Dermis microvascular lymphatic vessel endothelial cell (primary cell): ENCODE results near the gene ACTN4. TPM values are rescaled to one million over a fixed set of nuclear protein-coding genes. Genes with fewer than 3 reads are reported as not detected.
"Not testable (repeated sequence)": the region's sequence is repeated elsewhere in the genome, so short reads cannot be mapped to it uniquely, and the experiment has no call there.

Experiments used
- DNase-seq, 2 donors: peaks; one replicate each; pipeline versions ENCODE4 v3.0.0 to v3.0.0-alpha.2; 2010; ENCODE audit warnings: low read depth in 2 of 2
- total RNA-seq: library from RNA; depleted of rRNA; stranded (reverse); fragments of >200 nt; gene quantifications from 2 replicates; pipeline ENCODE4 v1.2.1, GENCODE V29; 2014

ACTN4 gene
- 126 and 192 TPM in 2 replicates for total RNA-seq

- peak; percentile 88 to 97 for DNase-seq
Measured at GRCh38 chr19:38647368-38647965, at the start of gene ACTN4. ACTN4 (plus strand) TSS chr19:38647649; CDS start chr19:38647746, 97 bp downstream.

- DNase-seq = no peak
Measured at GRCh38 chr19:38599722-38600121, 47.7 kb upstream of the ACTN4 start.

DNA sequence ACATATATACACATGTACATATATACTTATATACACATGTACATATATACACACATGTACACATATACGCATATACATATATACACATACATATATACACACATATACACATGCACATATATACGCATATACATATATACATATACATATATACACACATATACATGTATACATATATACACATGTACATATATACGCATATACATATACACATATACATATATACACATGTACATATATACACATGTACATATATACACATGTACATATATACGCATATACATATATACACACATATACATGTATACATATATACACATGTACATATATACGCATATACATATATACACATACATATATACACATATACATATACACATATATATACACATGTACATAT is 44.6 kb upstream of the ACTN4 start:
- DNase-seq = not testable (repeated sequence)

GRCh38 chr19:38606131-38606530 is 41.3 kb upstream of the ACTN4 start:
- no peak for DNase-seq

- DNase-seq = no peak
Measured at GRCh38 chr19:38614289-38614688, 33.2 kb upstream of the ACTN4 start.

- DNase-seq = no peak
Measured at GRCh38 chr19:38615007-38615581, 32.4 kb upstream of the ACTN4 start.

DNA sequence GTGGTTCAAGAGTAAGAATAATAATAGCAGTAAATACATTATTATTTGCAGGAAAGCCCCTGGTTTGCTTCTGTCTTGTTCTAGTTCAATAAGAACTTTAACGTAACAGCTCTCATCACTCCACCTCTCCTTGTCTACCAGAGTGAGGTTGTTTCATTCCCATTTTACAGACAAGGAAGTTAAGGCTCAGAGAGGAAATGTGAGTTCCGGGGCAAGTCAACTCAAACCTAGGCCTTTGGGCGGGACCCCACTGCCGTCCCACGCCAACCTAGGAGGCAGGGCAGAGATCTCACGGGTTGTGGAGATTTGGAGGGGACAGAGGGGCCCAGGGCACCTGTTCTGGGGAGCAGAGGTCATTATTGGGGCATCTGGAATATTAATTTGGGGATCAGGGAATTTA is 31.2 kb upstream of the ACTN4 start:
- DNase-seq = no peak

GRCh38 chr19:38617283-38617763 is 30.1 kb upstream of the ACTN4 start:
- no peak for DNase-seq

DNA sequence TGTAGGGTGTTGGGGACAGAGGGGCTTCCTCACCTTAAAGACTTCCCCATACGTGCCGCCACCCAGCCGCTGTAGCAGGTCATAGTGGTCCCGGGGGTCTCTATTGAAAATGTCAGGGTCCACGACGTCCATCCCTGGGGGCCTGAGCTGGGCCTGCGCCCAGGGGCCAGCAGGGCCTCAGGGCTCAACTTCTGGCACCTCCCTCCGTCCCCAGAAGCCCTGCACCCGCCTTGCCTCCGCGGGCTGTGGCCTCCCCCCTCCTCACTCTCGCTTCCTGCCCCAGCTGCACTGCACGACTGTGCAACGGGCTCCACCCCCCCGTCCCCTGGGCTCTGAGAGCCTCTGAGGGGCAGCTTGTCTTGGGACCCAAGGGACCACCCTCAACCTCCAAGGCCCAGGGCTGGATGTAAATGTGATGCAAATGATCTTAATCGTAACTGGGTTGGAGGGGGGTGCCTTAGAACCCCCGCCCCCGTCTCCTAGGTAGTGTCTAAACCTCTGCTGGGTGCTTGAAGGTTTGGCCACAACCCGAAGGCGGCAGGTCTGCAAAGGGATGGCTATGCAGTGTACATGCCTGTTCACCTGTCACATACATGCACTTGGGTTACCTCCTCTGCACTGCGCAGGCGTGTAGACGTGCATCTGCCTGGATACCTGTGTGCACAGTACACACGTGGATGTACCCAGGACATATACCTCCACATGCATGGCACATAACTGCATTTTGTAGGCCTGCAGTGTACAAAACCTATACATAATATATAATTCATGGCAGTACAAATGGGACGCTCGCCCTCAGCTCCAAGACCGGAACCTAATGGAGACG is 29.5 kb upstream of the ACTN4 start, which contains the start of gene MAP4K1:
TSS of gene MAP4K1 (minus strand) at position 190 of the 826 bp plus-strand sequence. CDS start at position 132, 58 bp downstream.
- no peak for DNase-seq

DNA sequence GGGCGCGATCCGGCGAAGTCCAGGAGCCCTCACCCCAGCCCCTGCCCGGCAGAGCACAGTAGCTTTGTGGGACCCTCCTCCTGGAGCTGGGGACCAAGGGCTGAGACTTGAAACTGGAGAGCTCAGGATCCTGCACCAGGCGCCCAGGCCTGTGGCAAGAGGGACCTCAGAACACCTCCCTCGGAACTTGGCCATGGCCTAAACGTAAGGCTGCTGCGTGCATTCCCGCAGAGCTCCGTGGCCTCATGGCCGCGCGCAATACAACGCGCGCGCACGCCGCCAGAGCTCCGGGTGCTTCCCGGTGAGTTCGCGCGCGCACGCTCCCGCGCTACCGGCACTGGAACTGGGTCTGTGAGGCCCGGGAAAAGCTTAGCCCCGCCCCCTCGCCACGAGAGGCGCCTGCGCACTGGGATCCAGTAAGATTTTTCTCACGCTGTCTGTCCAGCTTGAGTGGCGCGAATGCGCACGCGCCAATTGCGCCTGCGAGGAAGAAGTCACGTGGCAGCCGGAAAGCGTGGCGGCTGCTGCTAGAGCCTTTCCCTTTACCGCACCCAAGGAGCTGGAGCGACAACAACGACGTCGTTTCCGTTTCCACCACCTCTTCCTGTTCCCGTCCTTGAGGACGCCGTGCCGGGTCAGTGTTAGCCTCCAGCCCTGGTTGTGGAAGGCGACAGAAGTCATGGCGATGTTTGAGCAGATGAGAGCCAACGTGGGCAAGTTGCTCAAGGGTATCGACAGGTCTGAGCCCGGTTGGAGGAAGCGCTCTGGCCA is 28.7 kb upstream of the ACTN4 start, which contains the start of gene EIF3K:
TSS of gene EIF3K (plus strand) at position 599 of the 771 bp plus-strand sequence. CDS start at position 680, 81 bp downstream.
- DNase-seq = peak; percentile 97 to 99

DNA sequence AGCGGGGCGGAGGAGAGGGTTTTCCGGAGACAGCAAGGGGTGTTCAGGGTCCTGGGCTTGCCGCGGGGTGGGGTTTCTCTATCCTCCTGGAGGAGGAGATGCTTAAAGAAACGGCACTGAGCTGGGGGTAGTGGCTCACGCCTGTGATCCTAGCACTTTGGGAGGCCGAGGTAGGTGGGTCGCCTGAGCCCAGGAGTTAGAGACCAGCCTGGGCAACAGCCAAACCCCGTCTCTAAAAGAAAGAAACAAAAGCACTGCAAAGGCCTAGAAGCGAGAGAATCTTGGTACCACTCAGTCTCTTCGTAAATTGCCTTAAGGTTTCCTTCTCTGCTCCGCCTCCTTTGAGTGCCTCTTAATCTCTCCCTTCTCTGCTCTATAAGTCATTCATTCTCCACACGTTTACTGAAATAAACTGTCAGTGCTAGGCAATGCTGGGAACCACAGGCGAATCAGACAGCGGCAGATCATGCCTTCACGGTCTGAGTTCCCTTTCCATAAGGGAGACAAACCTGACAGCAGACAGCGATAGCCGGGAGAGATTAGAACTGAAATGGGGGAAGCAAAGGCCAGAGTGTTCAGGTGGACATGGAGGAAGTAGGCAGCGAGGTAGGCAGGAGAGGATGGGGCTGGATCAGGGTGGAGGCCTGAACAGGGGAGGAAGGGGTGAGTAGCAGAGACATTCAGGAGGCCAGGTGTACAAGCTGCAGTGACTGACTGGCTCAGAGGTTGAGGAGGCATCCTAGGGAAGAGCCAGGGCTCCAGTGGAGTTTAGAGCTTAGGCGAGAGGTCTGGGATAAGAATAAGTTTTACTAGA is 27.9 kb upstream of the ACTN4 start:
- no peak for DNase-seq

GRCh38 chr19:38624822-38625221 is 22.6 kb upstream of the ACTN4 start:
- DNase-seq = no peak

- DNase-seq = no peak
Measured at GRCh38 chr19:38626401-38626800, 21.0 kb upstream of the ACTN4 start.

- DNase-seq = no peak
Measured at GRCh38 chr19:38629568-38629967, 17.9 kb upstream of the ACTN4 start.

DNA sequence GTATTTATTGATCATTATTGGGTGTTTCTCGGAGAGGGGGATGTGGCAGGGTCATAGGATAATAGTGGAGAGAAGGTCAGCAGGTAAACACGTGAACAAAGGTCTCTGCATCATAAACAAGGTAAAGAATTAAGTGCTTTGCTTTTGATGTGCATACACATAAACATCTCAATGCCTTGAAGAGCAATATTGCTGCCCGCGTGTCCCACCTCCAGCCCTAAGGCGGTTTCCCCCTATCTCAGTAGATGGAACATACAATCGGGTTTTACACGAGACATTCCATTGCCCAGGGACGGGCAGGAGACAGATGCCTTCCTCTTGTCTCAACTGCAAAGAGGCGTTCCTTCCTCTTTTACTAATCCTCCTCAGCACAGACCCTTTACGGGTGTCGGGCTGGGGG is 16.1 kb upstream of the ACTN4 start:
- not testable (repeated sequence) for DNase-seq

DNA sequence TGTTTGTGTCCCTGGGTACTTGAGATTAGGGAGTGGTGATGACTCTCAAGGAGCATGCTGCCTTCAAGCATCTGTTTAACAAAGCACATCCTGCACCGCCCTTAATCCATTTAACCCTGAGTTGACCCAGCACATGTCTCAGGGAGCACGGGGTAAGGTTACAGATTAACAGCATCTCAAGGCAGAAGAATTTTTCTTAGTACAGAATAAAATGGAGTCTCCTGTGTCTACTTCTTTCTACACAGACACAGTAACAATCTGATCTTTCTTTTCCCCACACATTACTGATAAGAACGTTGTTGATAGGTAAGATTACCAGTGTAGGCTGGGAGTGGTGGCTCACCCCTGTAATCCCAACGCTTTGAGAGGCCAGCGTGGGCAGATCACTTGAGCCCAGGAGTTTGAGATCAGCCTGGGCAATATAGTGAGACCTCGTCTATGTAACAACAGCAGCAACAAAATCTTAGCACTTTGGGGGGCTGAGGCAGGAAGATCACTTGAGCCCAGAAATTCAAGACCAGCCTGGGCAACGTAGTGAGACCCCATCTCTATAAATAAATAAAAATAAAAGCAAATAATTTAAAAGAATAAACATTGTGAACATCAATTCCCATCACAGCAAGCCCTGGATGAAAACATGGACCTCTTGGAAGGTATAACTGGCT is 15.5 kb upstream of the ACTN4 start:
- DNase-seq = not testable (repeated sequence)

GRCh38 chr19:38632476-38633213 is 14.8 kb upstream of the ACTN4 start:
- DNase-seq = no peak

- DNase-seq = peak in 1 of 2 donors; percentile 59
Measured at GRCh38 chr19:38634757-38635482, 12.5 kb upstream of the ACTN4 start.
